ENCODE measurements around the gene OSGIN1.
"Not testable (repeated sequence)": the region's sequence is repeated elsewhere in the genome, so short reads cannot be mapped to it uniquely, and the experiment has no call there.

The OSGIN1 gene

DNA sequence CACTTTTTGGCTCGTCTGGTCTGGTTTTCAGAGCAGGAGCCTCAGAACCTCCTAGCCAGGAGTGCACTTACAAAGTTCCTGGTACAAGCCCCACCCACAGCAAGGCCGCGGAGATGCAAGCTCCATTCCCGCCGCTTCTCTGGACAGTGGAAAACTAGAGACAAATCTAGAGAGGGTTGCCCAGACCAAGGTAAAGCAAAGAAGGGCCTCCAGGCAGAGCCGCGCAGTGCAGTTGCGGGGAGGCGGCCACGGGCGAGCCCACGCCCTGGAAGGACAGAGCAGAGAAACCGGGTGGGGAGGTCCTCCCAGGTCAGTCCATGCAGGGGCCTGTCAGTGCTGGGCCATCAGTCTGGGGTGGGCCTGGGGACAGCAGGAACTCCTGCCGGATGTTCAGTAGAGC is 11.0 kb upstream of the OSGIN1 start:
- DNase-seq = no peak

DNA sequence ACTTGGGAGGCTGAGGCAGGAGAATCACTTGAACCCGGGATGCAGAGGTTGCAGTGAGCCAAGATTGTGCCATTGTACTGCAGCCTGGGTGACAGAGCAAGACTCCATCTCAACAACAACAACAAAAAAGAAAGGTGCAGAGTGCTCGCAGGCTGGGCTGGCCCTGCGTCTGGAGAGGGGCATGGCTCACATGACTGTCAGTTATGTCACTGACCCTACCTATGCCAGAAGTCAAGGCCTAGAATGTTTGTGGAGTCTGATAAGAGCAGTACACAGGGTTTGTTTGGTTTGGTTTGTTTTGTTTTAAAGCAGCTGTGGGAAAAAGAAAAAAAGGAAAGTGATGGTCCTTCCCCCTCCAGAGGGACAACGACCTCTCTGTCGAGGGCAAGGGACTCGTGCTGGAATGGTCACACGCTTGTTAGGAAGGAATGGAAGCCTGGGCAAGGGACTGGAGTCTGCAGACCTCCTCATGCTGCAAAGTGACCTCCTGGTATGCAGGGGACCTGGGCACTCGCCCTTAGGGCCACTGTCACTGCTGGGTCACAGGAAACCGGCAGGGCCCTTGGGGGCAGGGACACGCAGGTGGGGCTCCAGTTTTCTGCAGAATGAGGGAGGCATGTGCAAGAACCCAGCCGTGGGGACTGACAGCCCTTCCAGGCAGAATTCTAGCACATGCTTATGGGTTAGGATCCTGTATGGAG is 10.1 kb upstream of the OSGIN1 start:
- no peak for DNase-seq

DNA sequence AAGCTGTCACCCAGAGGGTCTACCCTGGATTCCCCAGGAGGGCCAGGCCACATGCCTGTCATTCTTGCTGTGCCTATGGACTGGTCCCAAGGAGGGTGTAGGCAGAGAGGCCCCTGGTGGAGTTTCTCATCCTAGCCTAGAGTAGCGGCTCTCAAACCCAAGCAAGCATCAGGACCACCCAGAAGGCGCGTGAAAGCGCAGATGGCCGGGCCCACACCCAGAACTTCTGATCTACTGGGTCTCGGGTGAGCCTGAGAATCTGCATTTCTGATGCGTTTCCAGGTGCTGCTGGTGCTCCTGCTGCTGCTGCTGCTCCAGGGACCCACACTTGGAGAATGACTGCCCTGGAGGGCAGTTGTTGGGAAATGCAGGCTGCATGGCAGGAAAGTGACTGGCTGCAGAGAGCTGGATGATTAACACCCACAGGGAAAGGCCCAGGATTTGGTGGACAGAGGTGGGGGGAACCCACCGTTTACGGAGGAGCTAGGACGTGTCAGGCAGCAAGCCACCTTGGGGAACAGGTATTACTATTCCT is 9.5 kb upstream of the OSGIN1 start:
- no peak for DNase-seq

DNA sequence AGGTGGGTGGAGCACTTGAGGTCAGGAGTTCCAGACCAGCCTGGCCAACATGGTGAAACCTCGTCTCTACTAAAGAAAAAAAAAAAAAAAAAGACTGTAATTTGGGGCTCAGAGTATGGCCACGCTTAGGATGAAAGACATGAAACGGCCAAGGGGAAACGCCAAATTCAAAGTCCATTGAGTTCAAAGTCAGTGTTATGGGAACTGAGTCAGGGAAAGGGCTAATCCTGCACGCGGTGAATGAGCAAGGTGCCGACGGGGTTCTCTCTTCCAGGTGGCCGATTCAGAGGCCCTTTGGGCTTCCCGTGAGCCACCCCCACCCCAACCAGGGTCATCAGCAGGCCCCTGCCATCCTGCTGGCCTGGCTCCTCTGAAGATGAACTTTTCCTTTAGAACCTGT is 7.5 kb upstream of the OSGIN1 start:
- no peak for DNase-seq

DNA sequence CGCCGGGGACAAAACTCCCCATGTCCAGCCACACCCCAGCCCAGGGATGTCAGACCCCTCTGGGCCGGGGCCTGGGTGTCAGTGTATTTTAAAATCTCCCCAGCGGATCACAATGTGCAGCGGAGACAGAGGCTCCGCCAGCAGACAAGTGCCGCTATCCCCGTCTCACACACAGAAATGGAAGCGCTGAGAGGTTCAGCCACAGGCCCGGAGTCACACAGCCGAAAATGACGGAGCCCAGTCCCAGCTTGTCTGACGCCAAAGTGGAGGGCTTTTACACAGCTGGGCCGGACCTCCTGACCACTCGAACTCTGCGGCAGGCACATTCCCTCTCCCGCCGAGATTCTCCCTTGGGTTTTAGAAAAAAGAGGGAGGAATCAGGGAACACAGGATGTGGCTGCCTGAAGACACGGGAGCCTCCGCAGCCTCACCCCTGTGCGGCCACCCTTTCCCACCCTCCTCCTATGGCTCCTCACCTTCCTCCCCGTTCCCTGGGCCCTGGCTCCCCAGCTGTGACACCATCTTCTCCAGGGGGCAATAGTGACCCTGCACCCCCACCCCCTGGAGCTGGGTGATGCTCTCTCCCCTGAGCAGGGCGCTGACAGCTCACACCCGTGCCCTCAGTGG is 6.8 kb upstream of the OSGIN1 start:
- DNase-seq = no peak

GRCh38 chr16:83946781-83947566 is 6.1 kb upstream of the OSGIN1 start:
- DNase-seq = no peak

DNA sequence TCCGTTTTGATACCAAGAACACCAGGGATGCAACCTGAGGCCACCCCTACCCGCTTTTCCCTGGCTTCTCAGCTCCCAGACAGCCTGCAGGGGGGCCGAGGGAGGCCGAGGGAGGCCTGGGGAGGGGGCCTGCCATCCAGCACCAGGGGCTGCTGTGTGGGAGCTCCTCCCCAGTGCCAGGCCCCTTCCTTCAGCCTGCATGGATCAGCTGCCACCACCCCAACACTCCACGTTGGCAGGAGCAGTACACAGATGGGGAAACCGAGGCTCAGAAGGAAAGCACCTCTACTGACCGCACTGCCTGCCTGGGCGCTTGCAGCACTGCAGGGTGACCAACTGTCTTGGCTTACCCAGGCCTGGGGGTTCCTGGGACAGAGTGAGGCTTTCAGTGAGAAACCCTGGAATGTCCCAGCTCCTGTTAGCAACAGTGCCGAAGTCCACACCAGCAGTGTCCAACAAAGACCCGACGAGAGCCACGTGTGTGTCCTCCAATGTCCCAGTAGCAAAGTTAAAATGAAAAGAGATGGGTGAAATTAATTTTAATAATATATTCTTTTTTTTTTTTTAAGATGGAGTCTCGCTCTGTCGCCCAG is 5.3 kb upstream of the OSGIN1 start:
- DNase-seq = no peak

DNA sequence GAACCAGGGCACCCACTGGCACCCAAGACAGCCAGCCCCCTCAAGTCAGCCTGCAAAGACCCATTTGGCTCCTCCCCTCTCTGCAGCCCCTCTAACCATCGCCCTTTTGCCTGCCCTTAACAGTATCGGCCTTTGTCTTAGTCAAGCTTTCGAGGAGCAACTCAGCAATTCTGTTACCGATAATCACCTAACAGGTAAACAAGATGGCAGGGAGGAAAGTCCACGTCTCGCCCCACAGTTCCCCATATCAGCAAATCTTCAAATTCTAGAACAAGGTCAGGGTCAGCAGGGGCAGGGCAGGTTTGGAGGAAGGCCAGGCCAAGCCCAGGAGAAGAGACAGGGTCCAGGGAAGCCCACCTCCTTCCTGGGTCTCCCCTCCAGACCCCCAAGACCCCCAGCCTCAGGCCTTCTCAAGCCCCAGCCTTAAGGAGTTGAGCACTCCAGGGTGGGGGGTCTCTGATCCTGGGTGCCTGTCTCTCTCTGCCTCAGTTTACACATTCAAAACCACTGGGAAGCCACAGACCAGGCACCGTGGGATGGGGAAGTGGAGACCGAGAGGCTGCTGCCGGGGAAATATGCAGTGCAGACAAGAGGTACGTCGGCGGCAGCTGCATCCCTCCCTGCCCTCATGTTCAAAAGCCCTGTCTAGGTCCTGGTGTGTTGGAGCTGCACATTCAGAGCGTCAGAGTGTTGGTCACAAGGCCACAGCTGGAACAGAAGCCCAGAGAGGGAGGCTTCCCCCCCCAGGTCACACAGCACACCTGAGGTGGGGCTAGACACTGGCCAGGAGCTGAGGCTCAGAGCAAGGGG is 3.9 kb upstream of the OSGIN1 start:
- DNase-seq = no peak

- DNase-seq = no peak
Measured at GRCh38 chr16:83949724-83950001, 3.4 kb upstream of the OSGIN1 start.

GRCh38 chr16:83950862-83951399 is 2.1 kb upstream of the OSGIN1 start:
- DNase-seq = not testable (repeated sequence)

DNA sequence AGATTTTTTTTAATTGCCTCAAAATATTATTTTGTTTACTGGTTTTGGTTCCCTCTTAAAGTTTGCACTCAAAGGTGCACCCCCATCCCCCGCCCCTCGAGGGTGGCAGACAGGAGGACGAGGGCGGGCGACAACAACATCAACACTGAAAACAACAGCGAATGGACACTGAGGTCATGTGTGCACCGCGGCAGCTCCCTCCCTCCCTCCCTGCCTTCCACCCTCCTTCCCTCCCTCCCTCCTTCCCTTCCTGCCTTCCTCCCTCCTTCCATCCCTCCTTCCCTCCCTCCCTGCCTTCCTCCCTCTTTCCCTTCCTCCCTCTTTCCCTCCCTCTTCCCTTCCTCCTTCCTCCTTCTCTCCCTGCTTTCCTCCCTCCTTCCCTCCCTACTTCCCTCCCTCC is 1.5 kb upstream of the OSGIN1 start:
- no peak for DNase-seq

- no peak for DNase-seq
Measured at GRCh38 chr16:83952587-83952939, 477 bp upstream of the OSGIN1 start.

- no peak for DNase-seq
Measured at GRCh38 chr16:83953796-83954576, 946 bp downstream of the OSGIN1 start.

DNA sequence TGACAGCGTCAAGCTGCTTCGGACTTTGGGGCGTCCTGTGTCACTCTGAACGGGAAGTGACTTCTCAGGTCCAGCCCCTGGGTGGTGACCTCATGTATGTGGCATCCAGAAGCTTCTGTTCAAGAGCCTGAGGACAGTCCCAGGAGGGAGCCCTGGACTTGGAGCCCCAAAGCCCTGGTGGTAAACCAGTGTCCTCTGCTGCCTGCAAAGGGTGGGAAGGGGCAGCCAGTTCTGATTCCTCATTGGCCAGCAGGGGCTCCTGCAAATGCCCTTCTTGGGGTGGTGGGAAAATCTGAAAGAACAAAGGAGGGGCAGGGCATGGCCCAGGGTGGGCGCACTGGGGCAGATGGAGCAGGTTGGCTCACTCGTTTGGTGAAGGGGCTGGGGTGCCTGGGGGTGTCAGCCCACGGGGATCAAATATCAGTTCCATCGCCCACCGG is 1.6 kb downstream of the OSGIN1 start:
- no peak for DNase-seq

- DNase-seq = no peak
Measured at GRCh38 chr16:83955218-83956130, 2.4 kb downstream of the OSGIN1 start.

DNA sequence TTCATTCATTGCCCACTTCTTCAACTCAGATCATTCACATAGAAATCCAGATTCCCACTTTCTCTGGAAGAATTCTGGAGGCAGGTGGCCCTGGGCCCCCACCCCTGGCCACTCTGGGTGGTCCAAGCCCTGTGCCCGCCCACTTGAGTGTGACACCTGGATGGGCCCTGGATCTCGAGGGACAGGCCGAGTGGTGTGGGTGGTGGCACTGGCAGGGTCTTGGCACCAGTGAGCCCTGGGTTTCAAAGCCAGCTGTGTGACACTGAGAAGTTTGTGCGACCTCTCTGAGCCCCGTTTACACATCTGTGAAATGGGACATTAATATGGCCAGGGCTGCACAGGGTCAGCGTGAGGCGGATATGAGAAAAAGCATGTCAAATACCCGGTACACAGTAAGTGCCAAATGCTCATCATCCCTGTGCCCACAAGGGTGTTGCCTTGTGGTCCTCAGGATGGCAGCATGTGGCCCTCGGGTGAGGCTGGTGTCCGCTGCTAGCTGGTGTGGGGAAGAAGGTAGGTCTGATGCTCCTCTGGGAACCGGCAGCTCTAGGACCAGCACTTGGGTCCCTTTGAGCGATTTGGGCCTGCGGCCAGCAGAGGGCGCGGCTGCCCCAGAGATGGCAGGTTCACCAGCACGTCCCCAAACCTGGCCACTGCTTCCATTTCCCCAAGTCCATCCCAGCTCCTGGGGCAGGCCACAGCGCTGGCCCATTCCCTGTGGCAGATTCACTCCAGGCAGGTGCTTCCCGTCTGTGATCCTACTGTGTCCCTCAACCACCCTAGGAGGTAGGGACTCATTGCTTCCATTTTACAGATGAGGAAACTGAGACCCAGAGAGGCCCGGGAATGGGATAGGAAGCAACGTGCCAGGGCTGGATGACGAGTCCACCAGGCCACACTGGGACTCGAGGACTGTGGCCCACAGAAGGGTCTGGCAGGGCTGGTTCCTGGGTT is 3.6 kb downstream of the OSGIN1 start:
- DNase-seq = peak; percentile 75

- DNase-seq = no peak
Measured at GRCh38 chr16:83957296-83957855, 4.3 kb downstream of the OSGIN1 start.

DNA sequence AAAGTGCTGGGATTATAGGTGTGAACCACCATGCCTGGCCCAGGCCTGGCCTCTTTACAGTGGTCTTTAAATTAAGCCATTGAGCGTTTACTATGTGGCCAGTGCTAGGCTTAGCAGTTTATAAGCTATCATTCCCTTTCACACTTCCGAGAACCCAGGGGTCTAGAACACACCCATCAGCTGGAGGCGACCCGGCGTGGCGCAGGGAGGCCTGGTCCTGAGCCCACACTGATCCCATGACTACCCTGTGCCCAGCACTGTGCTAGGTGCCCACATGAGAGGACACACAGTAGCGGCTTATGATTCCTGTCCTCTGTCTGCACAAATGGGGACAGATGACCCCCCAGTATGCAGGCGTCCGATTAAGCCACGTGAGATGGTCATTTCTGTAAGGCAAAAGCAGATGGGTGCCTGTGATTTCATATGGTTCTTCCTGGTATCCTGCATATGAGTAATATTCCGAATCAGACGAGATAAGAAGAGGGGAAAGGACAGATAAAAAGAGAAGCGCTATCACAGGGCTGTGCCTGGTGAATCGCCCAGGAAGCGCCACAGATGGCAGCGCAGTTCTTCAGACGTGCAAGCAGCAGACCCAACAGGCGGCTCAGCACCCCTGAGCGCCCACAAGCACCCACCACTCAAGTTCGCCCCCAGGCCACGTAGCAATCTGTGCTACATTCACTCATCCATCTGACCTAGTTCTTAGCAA is 5.3 kb downstream of the OSGIN1 start:
- no peak for DNase-seq

All from stimulated activated CD4-positive, alpha-beta T cell treated with anti-CD3 and anti-CD28 coated beads, Interleukin-12 subunit alpha, Interleukin-12 subunit beta, amount 100 ng/mL, for 4 hours (primary cell).